H1 (cell line): ENCODE results near the gene LIPE. TPM values are rescaled to one million over a fixed set of nuclear protein-coding genes. Genes with fewer than 3 reads are reported as not detected.

ENCODE experiments used
- CTCF ChIA-PET: fragments of 300-600 bp; sonication (Branson Sonifier 250); formaldehyde crosslinking; loops from one replicate; lab custom pipeline; 2021; ENCODE audit not compliant: partially characterized antibody; lab: Charles Lee
- POLR2A ChIA-PET: fragments of 300-600 bp; sonication (Branson Sonifier 250); formaldehyde crosslinking; loops from one replicate; lab custom pipeline; 2021; ENCODE audit warnings: inconsistent platforms; ENCODE audit not compliant: partially characterized antibody; lab: Charles Lee
- DNase-seq, 2 experiments: peaks; one replicate each; pipeline versions ENCODE4 v3.0.0 to v3.0.0-alpha.2; 2010 to 2022; ENCODE audit warnings: low spot score in 2 of 2, low read depth in 1 of 2, mixed read lengths in 1 of 2
- FAIRE-seq: peaks from 2 replicates; lab custom pipeline; 2011; peaks lifted over from hg19 to GRCh38; lab: Jason Lieb, UNC
- H2AFZ ChIP-seq: 2 replicates; pipeline ENCODE4 v1.8.1; 2012; ENCODE audit warnings: low read length, inconsistent platforms
- H2AK5ac ChIP-seq: 2 replicates; pipeline ENCODE4 v1.6.1; 2013; ENCODE audit warnings: low read depth, low read length
- H2BK120ac ChIP-seq: replicated peaks from 2 replicates; pipeline ENCODE3; 2013; ENCODE audit warnings: low read depth, low read length, inconsistent platforms
- H2BK12ac ChIP-seq: 2 replicates; pipeline ENCODE4 v1.6.1; 2013; ENCODE audit warnings: low read depth, low read length
- H2BK15ac ChIP-seq: 2 replicates; pipeline ENCODE4 v1.6.1; 2013; ENCODE audit warnings: low read length
- H2BK20ac ChIP-seq: 2 replicates; pipeline ENCODE4 v1.6.1; 2013; ENCODE audit warnings: low read length
- H2BK5ac ChIP-seq: 2 replicates; pipeline ENCODE4 v1.6.1; 2013; ENCODE audit warnings: low read depth, low read length
- H3K14ac ChIP-seq: 2 replicates; pipeline ENCODE4 v1.6.1; 2013; ENCODE audit warnings: inconsistent platforms; ENCODE audit not compliant: insufficient read length
- H3K18ac ChIP-seq: 2 replicates; pipeline ENCODE4 v1.6.1; 2013; ENCODE audit warnings: low read length; ENCODE audit errors: extremely low read depth
- H3K23ac ChIP-seq: 2 replicates; pipeline ENCODE4 v1.6.1; 2013; ENCODE audit warnings: inconsistent platforms; ENCODE audit not compliant: insufficient read length
- H3K23me2 ChIP-seq: 2 replicates; pipeline ENCODE4 v1.6.1; 2013; ENCODE audit warnings: low read depth, low read length
- H3K27ac ChIP-seq: 2 replicates; pipeline ENCODE4 v1.6.1; 2011; ENCODE audit warnings: low read depth, low read length, inconsistent platforms
- H3K27me3 ChIP-seq, 4 experiments: replicated peaks in 1 of 4; 1 replicate in 1 of 4; 2 replicates in 3 of 4; pipeline versions ENCODE4 v1.6.1 to v1.8.1; 2011 to 2013; ENCODE audit warnings: low read length in 3 of 4, mild to moderate bottlenecking in 3 of 4, inconsistent platforms in 2 of 4, mixed read lengths in 2 of 4, moderate library complexity in 1 of 4; ENCODE audit not compliant: control insufficient read depth in 3 of 4, insufficient read depth in 3 of 4; ENCODE audit errors: extremely low read depth in 1 of 4
- H3K36me3 ChIP-seq, 4 experiments: 2 replicates each; pipeline versions ENCODE4 v1.6.1 to v1.8.1; 2011 to 2013; ENCODE audit warnings: mild to moderate bottlenecking in 4 of 4, low read length in 3 of 4, moderate library complexity in 2 of 4, control low read depth in 1 of 4, inconsistent platforms in 1 of 4; ENCODE audit not compliant: insufficient read depth in 4 of 4, control insufficient read depth in 2 of 4
- H3K4ac ChIP-seq: replicated peaks from 2 replicates; pipeline ENCODE3; 2013; ENCODE audit warnings: low read length, low read depth, mixed read lengths, inconsistent platforms; ENCODE audit not compliant: insufficient read length
- H3K4me1 ChIP-seq, 4 experiments: replicated peaks in 1 of 4; 1 replicate in 1 of 4; 2 replicates in 3 of 4; pipeline versions ENCODE4 v1.6.1 to v1.8.1; 2011 to 2013; ENCODE audit warnings: low read length in 3 of 4, inconsistent platforms in 2 of 4, mixed read lengths in 1 of 4; ENCODE audit not compliant: insufficient read depth in 4 of 4, control insufficient read depth in 3 of 4
- H3K4me2 ChIP-seq, 2 experiments: 2 replicates each; pipeline versions ENCODE4 v1.6.1 to v1.8.1; 2011 to 2013; ENCODE audit warnings: low read depth in 2 of 2, low read length in 2 of 2, control low read depth in 1 of 2, inconsistent platforms in 1 of 2, mild to moderate bottlenecking in 1 of 2; ENCODE audit not compliant: insufficient read depth in 1 of 2
- H3K4me3 ChIP-seq, 4 experiments: fragments of 200-600, 300-600 bp in 1 of 4; sonication (generic), shearing (Covaris generic), sonication (Bioruptor Twin) in 1 of 4; 2 replicates each; pipeline versions ENCODE4 v1.5.1 to v1.8.1; 2011 to 2016; ENCODE audit warnings: low read length in 4 of 4, low read depth in 3 of 4, control low read depth in 2 of 4, inconsistent platforms in 2 of 4, mild to moderate bottlenecking in 2 of 4, mixed read lengths in 1 of 4, moderate library complexity in 1 of 4; ENCODE audit not compliant: insufficient read depth in 2 of 4; ENCODE audit errors: extremely low read depth in 1 of 4
- H3K56ac ChIP-seq: replicated peaks from 2 replicates; pipeline ENCODE3; 2013; ENCODE audit warnings: low read depth, mild to moderate bottlenecking, mixed read lengths, low read length, inconsistent platforms; ENCODE audit not compliant: insufficient read length
- H3K79me1 ChIP-seq: 2 replicates; pipeline ENCODE4 v1.6.1; 2013; ENCODE audit warnings: low read depth, low read length, control low read depth
- H3K79me2 ChIP-seq, 2 experiments: 2 replicates each; pipeline versions ENCODE4 v1.6.1 to v1.8.1; 2012 to 2013; ENCODE audit warnings: low read length in 2 of 2, mild to moderate bottlenecking in 2 of 2, inconsistent platforms in 1 of 2; ENCODE audit not compliant: insufficient read depth in 2 of 2, control insufficient read depth in 1 of 2
- H3K9ac ChIP-seq, 4 experiments: replicated peaks in 1 of 4; 1 replicate in 1 of 4; 2 replicates in 3 of 4; pipeline versions ENCODE4 v1.6.1 to v1.8.1; 2011 to 2013; ENCODE audit warnings: low read depth in 3 of 4, low read length in 3 of 4, control low read depth in 2 of 4, mild to moderate bottlenecking in 2 of 4, moderate library complexity in 2 of 4, inconsistent platforms in 1 of 4; ENCODE audit errors: extremely low read depth in 1 of 4
- H3K9me3 ChIP-seq, 2 experiments: 2 replicates each; pipeline versions ENCODE4 v1.6.1 to v1.8.1; 2012 to 2013; ENCODE audit warnings: mild to moderate bottlenecking in 2 of 2, moderate library complexity in 2 of 2, control low read depth in 1 of 2, inconsistent platforms in 1 of 2, low read depth in 1 of 2, low read length in 1 of 2, mixed read lengths in 1 of 2; ENCODE audit not compliant: insufficient read depth in 2 of 2
- H4K20me1 ChIP-seq, 2 experiments: replicated peaks in 1 of 2; 2 replicates each; pipeline versions ENCODE3 to v1.8.1; 2011 to 2013; ENCODE audit warnings: inconsistent platforms in 2 of 2, low read length in 2 of 2, mild to moderate bottlenecking in 1 of 2; ENCODE audit not compliant: insufficient read depth in 2 of 2, control insufficient read depth in 1 of 2
- H4K5ac ChIP-seq: 2 replicates; pipeline ENCODE4 v1.6.1; 2013; ENCODE audit warnings: low read length, low read depth, mixed read lengths, inconsistent platforms; ENCODE audit not compliant: insufficient read length
- H4K8ac ChIP-seq: 2 replicates; pipeline ENCODE4 v1.8.0; 2013; ENCODE audit warnings: mild to moderate bottlenecking, moderate library complexity, low read length, inconsistent platforms; ENCODE audit not compliant: insufficient read depth; ENCODE audit errors: extremely low read depth
- H4K91ac ChIP-seq: replicated peaks from 2 replicates; pipeline ENCODE3; 2013; ENCODE audit warnings: low read length, mixed read lengths, inconsistent platforms; ENCODE audit not compliant: insufficient read length
- BACH1 ChIP-seq: IDR thresholded peaks from 2 replicates; pipeline ENCODE4 v1.6.1; 2012; ENCODE audit warnings: low read length, improper control_type of control experiment
- BRCA1 ChIP-seq: IDR thresholded peaks from 2 replicates; pipeline ENCODE4 v1.6.1; 2012; ENCODE audit warnings: low read depth, low read length, improper control_type of control experiment
- CEBPB ChIP-seq: IDR thresholded peaks from 2 replicates; pipeline ENCODE4 v1.6.1; 2012; ENCODE audit warnings: low read depth, low read length
- MAX ChIP-seq: IDR thresholded peaks from 2 replicates; pipeline ENCODE4 v1.6.1; 2012; ENCODE audit warnings: inconsistent platforms
- NRF1 ChIP-seq: IDR thresholded peaks from 2 replicates; pipeline ENCODE4 v1.6.1; 2011; ENCODE audit warnings: mild to moderate bottlenecking, low read depth, low read length, improper control_type of control experiment
- PHF8 ChIP-seq: fragments of 200-600 bp; sonication (generic); conservative IDR thresholded peaks from 2 replicates; pipeline ENCODE4 v1.7.1; 2012; ENCODE audit warnings: low read depth, mild to moderate bottlenecking, inconsistent platforms, low read length, moderate library complexity
- RFX5 ChIP-seq: IDR thresholded peaks from 2 replicates; pipeline ENCODE4 v1.6.1; 2011; ENCODE audit warnings: low read depth, low read length, improper control_type of control experiment, borderline replicate concordance
- RNF2 ChIP-seq: fragments of 200-900, 300-1000 bp; sonication (generic); IDR thresholded peaks from 2 replicates; pipeline ENCODE4 v1.7.1; 2016; ENCODE audit warnings: borderline replicate concordance, low read depth, mild to moderate bottlenecking, antibody characterized with exemption, low read length; ENCODE audit not compliant: poor library complexity, severe bottlenecking; ENCODE audit errors: missing control alignments
- SIN3A ChIP-seq, 2 experiments: IDR thresholded peaks in 1 of 2; conservative IDR thresholded peaks in 1 of 2; 2 replicates each; pipeline ENCODE4 v1.6.1; 2011 to 2012; ENCODE audit warnings: low read length in 2 of 2, improper control_type of control experiment in 1 of 2, low read depth in 1 of 2, mild to moderate bottlenecking in 1 of 2
- TCF12 ChIP-seq: IDR thresholded peaks from 2 replicates; pipeline ENCODE4 v1.6.1; 2011; ENCODE audit warnings: low read depth, mild to moderate bottlenecking, low read length
- ZNF274 ChIP-seq: IDR thresholded peaks from 2 replicates; pipeline ENCODE4 v1.7.0; 2012; ENCODE audit warnings: low read length, borderline replicate concordance; ENCODE audit errors: extremely low read depth
- WGBS, 2 experiments: shearing (Covaris generic) in 1 of 2; methylation state at CpG; one replicate each; pipeline versions ENCODE4 v1.1.6 to v1.1.7; 2013 to 2015; ENCODE audit warnings: low lambda C conversion rate in 2 of 2, mixed read lengths in 2 of 2, inconsistent platforms in 1 of 2, low coverage in 1 of 2, missing lambda C conversion rate in 1 of 2; ENCODE audit not compliant: insufficient replicate concordance in 2 of 2, insufficient coverage in 1 of 2, insufficient read length in 1 of 2; ENCODE audit errors: extremely low coverage in 1 of 2, missing lambda C conversion rate in 1 of 2; 5-methylcytosine and 5-hydroxymethylcytosine counted together
- polyA plus RNA-seq, 7 experiments: library from polyadenylated mRNA; depleted of rRNA in 3 of 7; stranded (reverse) in 5 of 7; unstranded in 2 of 7; fragments of >200 nt in 5 of 7; fragments of 200-250 nt in 2 of 7; gene quantifications; 1 replicate in 5 of 7; 2 replicates in 1 of 7; 4 replicates in 1 of 7; pipeline versions ENCODE4 v1.2.1 to v1.2.3, GENCODE V29; 2011 to 2013; ENCODE audit warnings: missing spikeins in 2 of 7, mixed read lengths in 2 of 7
- total RNA-seq: library from RNA; stranded (reverse); fragmentation: NEBNext Ultra II Directional; extraction: Animal tissue kit (Norgen Biotek cat#: 25700); gene quantifications from 2 replicates; pipeline ENCODE4 v1.2.1, GENCODE V29; 2021

Gene LIPE
- total and polyA plus RNA-seq, 2 of the 8 experiments (the other 6 are each of a cell fraction or from before 2014, with no cell fraction given), result 8.7 to 15.9 TPM

- Histone ChIP-seq H3K4me2 (0 out of 4 replicates have a peak overlapping the region, but pooled peaks of 1 of the 2 experiments have one; percentile 25), H3K56ac (peak overlapping the region; percentile 5), H4K91ac (peak overlapping the region; percentile 86), H3K79me2 (no peaks in the 10 kb centered on the region), H3K4me3 (no peak overlapping the region; a peak in 1 of 8 replicates), H3K4me1 (peaks cover 14 to 40% (median 34%) of the 10 kb centered on the region in 4 experiments), H3K9ac (no peak overlapping the region), H3K79me1 (no peaks in the 10 kb centered on the region), H3K23ac (no peak overlapping the region), H2BK20ac (peak overlapping the region; percentile 100), H4K20me1 (no peaks in the 10 kb centered on the region), H3K36me3 (no peaks in the 10 kb centered on the region), H4K5ac (peak overlapping the region; percentile 46), H3K23me2 (no peaks in the 10 kb centered on the region), H2BK5ac (peak overlapping the region; percentile 99), H2AFZ (no peak overlapping the region), H4K8ac (no peak overlapping the region; the same call in 1 of the 2 replicates), H3K27me3 (no peaks in the 10 kb centered on the region), H3K27ac (no peak overlapping the region), H3K18ac (peak overlapping the region; percentile 93), H2BK15ac (0 out of 2 replicates have a peak overlapping the region, but pooled peaks have one; percentile 1), H3K4ac (peak overlapping the region; percentile 99), H3K14ac (peak overlapping the region; percentile 21), H2BK120ac (peak overlapping the region; percentile 99), H2AK5ac (peak overlapping the region; percentile 97), H2BK12ac (peak overlapping the region; percentile 99), H3K9me3 (no peaks in the 10 kb centered on the region)
- DNase-seq (no peak), FAIRE-seq (peak; percentile 63)
- ChIA-PET POLR2A (interaction anchor here (0.5 to 1.9 kb wide), 6 partner anchors 12 to 49 kb away, joined by 3 to 5 read pairs (median 4); no protein-coding TSS in a partner anchor), CTCF (interaction anchor here (0.6 to 5.1 kb wide), 12 partner anchors 10 to 69 kb away, joined by 3 to 30 read pairs (median 6); partner anchors contain the start of gene CEACAM1)
- WGBS, 2 experiments, result 84% methylated on average over 7 of the region's 7 CpGs; no CpG with 5 or more reads in 1 of the 2 experiments
- no peak for TF ChIP-seq PHF8
- no peak for TF ChIP-seq BACH1
- TF ChIP-seq RNF2, result no peak
- TF ChIP-seq CEBPB, result no peak
- no peak for TF ChIP-seq NRF1
- no peak for TF ChIP-seq BRCA1
- TF ChIP-seq ZNF274, result no peak
- TF ChIP-seq SIN3A (conservative IDR thresholded peaks at IDR 0.05 in 1 of 2, IDR thresholded peaks at IDR 0.05 in 1 of 2; ENCODE audit: low read depth in 1 of 2, low read length in 2 of 2), result no peak
- no peak for TF ChIP-seq RFX5
- no peak for TF ChIP-seq TCF12
- no peak for TF ChIP-seq MAX
Observed at GRCh38 chr19:42472402-42473147, 45.4 kb upstream of the LIPE start.
